SIG-M5 (cell line): ENCODE results near the gene LPCAT4.
"Not testable (repeated sequence)": the region's sequence is repeated elsewhere in the genome, so short reads cannot be mapped to it uniquely, and the experiment has no call there.

Experiments used
- DNase-seq: peaks from one replicate; lab custom pipeline; 2025; lab: John Stamatoyannopoulos, UW

LPCAT4 gene

DNA sequence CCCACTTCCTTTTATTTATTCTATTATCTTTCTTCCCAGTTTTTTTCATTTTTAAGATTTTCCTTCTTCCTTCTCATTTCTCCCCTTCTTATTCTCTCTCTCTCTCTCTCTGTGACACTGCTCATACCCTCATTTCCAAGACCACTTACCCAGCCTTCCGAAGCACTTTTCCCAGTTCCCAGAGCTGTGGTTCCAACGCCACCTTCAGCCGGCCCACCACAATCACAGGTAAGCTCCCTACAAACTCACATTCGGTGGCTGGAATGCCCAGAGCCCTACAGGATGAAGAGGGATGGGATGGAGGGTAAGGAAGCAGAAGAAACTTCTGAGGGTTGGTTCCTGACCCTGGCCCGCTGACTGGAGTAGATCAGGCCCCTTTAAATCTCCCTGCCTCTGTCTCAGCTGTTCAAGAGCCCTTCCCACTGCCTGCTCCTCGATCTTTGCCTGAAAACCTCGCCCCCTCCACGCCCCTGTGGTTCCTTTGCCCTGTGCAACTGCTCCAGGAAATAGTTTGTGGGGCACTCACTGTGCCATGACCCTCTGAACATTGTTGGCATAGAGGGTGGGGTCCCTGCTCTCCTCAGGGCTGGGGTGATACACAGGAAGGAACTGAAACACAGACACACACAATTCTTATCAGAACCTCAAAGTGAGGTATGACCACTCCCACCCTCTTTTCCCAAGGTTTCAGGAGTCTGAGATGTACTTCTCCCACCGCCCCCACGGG is 4.8 kb downstream of the LPCAT4 start:
- no peak for DNase-seq

DNA sequence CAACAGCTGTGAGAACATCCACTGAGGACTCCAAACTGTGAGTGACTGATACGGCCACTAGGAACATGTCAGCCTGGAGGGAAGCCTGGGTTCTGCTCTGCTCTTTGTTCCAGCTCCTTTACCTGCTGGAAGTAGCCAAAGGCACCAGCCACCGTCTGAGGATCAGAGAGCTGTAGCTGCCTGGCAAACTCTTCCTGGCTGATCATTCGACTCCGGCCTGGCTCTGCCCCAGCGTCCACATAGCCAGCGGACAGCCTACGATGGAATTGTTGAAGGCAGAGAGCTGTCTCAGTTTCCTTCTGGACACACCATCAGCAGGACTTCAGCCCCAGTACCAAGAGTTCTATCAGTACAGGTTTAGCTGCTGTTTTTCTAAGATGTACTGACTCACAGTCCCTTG is 5.7 kb downstream of the LPCAT4 start:
- no peak for DNase-seq

DNA sequence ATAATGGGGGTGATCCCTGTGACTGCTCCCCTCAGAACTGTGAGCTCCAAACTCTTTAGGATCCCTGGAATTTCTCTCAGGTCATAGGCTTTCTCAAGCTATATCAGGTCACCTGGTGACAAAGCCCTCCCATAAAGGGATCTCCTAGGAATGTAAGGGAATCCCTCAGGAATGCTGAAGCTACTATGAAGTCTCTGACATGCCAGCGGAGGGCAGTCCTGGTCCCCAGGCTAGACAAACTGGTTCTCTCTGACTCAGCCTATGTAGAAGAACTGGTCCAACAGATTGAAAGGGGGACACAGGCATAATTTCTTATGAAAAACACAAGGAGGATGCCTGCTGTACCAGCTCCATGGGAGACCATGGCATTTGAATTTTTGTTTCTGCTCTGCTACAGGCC is 6.7 kb downstream of the LPCAT4 start:
- no peak for DNase-seq

DNA sequence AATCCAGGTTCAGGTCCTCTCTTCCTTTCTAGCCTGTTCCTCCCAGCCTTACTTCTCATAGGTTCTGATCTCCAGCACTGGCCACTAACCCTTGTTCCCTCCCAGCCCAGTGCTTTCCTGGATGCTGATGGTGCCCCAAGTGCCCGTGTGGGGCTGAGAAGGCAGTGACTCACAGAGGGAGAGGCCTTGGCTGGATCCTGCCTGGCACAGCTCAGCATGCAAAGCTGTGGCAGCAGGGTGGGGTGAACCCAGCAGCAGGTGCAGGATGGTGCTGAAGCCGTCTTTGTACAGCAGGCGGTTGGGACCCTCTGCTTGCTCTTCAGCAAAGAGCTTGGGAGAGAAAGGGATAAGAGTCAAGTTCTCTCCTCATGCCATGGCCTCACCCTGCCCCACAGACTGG is 7.6 kb downstream of the LPCAT4 start:
- no peak for DNase-seq

DNA sequence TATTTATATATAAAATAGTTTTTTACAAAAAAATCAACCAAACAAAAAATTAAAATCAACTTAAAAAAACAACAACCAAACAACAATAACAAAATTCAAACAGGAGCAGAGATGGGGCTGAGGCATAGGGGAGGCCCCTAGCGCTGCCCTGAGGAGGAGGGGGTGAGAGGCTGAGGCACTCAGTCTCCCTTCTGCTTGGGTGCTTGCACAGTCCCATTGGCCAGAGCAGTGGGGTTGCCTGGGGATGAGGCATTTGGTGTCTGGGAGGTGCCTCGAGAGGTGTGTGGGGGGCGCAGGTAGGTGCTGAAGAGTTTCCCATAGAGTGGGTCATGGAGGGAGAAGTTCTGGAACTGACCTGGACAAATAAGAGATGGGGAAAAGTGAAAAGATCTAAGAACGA is 8.0 kb downstream of the LPCAT4 start:
- no peak for DNase-seq

DNA sequence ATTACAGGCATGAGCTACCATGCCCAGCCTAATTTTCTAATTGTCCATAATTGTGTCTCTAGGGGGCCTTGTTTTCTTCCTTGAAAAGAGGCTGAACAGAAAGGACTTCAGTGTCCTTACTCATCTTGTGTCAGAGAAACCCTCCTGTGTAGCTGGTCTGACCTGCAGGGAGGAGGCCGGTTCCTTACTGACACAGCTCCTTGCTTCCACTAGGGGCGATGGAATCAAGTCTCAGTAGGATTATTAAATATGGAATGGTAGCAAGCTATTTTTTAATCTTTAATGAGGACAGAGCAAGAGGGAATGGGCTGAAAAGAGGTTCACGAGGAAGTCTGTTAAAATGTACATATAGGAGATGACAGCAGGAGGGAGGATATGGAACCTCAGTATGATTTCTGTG is 8.6 kb downstream of the LPCAT4 start:
- no peak for DNase-seq

DNA sequence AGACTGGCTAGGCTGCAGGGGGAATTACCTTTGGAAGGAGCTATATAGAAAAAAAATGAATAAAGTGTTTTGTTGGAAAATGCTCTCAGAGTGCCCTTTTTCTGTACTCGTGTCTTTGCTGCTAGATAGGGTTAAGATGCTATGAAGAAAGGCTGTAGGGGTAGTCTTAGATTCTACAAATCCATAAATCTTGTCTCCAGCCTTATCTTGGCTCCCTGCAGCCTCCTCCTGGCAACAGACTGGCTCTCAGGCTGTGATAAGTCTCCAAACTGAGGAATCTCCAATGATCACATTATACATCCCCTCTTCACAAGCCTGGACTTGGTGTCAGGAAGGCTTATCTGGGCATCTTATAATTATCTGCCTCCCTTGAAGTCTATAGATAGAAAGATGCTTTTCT is 9.3 kb downstream of the LPCAT4 start:
- no peak for DNase-seq

DNA sequence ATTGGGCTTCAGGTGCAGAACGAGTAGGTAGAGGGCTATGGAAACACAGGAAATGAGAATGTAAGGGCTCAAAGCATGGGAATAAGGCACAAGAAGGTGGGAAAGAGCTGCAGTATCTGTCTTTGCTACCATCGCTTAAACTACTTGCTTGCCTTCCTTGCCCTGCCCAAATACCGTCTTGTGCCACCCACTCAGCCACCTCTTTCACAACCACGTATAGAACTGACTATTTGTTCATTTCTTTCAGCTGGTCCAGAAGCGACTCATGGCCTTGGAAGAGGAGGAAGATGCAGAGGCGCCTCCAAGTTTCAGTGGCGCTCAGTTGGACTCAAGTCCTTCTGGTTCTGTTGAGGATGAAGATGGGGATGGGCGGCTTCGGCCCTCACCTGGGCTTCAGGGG is 11.8 kb downstream of the LPCAT4 start:
- no peak for DNase-seq

DNA sequence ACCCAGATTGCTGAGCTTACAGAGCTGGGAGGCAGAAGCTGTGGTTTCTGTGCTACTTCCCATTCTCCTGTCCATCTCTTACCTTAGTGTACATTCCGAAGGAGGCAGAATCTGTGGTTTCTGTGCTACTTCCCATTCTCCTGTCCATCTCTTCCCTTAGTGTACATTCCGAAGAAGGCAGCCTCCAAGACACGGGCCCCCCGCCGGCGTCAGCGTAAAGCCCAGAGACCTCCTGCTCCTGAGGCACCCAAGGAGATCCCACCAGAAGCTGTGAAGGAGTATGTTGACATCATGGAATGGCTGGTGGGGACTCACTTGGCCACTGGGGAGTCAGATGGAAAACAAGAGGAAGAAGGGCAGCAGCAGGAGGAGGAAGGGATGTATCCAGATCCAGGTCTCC is 12.7 kb downstream of the LPCAT4 start:
- no peak for DNase-seq

DNA sequence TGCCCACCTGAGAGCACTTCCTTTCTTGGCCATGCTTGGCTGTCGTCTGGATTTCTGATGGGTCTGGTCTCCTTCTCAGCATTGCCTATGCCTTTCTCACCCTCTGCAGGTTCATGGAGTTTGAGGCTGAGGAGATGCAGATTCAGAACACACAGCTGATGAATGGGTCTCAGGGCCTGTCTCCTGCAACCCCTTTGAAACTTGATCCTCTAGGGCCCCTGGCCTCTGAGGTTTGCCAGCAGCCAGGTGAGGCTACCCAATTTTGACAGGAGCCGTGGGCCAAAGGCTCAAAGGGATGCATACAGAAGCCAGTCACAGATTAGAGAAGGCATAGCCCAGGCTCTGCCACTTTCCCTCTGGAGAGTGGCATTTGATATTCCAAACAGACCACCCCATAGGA is 13.4 kb downstream of the LPCAT4 start:
- no peak for DNase-seq

DNA sequence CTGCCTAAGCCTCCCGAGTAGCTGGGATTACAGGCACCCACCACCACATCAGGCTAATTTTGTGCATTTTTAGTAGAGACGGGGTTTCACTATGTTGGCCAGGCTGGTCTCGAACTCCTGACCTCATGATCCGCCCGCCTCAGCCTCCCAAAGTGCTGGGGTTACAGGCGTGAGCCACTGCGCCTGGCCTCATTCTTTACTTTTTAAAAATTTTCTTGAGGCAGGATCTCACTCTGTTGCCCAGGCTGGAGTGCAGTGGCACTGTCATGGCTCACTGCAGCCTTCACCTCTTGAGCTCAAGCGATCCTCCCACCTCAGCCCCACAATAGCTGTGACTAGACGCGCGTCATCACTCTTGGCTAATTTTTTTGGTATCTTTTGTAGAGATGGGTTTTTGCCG is 14.0 kb downstream of the LPCAT4 start:
- not testable (repeated sequence) for DNase-seq

DNA sequence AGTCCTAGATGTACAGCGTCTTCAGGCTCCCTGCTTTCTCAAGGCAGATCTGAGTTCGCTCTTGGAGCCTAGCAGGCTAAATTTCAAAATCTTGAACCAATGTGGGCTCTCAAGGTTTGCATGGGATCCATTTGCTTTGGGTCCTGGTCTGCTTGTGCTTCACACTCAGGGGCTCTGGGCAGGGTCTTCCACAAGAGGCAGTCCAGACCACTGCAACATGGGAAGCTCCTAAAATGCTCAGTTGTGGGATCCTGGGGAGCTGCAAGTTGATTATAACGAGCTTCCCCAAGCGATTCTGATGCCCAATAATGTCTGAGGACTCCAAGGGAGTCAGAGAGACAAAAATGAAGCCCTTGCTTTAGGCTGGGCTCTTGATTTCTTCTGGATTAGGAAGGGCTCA is 17.2 kb downstream of the LPCAT4 start:
- DNase-seq: no peak

DNA sequence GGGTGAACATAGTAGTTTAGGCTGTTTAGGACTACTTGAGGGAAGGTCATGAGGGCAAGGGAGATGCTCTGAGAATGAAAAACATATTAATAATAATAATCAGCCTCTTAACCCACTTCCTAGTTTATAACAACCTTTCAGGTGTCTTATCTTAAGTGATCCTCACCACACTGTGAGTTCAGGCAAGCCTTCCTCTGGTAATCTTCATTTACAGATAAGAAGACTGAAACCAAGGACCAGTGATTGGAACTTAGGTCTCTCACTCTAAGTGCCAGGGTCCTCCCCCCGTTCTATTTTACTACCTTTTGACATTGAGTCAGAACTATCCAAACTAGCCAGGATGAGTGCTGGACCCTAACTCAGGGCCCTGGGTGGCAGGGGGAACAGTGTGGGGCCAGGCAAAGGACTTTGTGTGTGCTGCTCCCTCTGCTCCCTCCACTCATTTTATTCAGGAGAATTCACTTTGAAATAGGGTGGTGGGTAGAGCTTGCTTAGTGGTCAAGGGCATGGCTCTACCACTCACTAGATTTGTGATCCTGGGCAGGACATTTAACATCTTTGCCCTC is 18.2 kb downstream of the LPCAT4 start:
- DNase-seq: no peak

DNA sequence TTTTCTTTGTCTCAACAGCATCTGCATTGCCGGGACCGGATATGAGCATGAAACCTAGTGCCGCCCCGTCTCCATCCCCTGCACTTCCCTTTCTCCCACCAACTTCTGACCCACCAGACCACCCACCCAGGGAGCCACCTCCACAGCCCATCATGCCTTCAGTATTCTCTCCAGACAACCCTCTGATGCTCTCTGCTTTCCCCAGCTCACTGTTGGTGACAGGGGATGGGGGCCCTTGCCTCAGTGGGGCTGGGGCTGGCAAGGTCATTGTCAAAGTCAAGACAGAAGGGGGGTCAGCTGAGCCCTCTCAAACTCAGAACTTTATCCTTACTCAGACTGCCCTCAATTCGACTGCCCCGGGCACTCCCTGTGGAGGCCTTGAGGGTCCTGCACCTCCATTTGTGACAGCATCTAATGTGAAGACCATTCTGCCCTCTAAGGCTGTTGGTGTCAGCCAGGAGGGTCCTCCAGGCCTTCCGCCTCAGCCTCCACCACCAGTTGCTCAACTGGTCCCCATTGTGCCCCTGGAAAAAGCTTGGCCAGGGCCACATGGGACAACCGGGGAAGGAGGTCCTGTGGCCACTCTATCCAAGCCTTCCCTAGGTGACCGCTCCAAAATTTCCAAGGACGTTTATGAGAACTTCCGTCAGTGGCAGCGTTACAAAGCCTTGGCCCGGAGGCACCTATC is 18.9 kb downstream of the LPCAT4 start:
- DNase-seq: no peak

DNA sequence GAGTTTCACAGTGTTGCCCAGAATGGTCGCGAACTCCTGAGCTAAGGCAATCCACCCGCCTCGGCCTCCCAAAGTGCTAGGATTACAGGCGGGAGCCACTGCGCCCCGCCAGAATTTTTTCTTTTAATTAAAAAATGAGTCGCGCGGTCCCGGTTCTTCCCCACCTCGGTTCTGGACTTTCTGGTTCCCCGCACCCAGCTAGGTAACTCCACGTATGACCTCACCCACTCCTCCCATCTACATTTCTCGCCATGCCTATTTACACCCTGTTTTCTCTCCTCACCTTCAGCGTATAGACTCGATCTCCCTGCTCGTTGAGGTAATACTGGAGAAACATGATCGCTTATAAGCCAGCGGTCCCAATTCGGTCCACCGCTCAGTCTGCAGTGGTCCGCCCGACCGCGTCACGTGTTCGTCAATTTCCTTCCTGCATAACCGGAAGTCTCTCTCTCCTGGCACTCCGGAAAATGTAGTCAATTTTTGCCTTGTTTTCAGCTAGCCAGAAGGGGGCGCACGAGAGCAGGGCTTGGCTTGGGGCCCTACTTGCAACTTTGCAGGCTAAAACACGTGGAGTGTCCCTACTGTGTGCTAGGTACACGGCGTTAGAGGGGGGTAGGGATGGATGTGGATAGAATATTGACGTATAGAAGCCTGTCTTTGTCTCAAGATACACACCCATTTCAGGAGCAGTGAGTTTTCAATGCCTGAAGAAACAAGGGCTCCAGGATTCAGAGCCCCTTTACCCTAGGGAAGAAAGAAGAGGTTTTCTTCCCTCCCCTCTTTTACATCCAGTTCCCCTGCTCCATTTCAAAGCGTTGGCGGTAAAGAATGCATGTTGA is 24.0 kb downstream of the LPCAT4 start, which contains the start of the genes NOP10 and NUTM1:
NOP10 (minus strand) TSS at position 400 of the 839 bp plus-strand sequence; CDS start at position 337, 63 bp downstream.
NUTM1 (plus strand) TSS at position 579 of the 839 bp plus-strand sequence. CDS start 382 bp downstream, outside the sequence.
- DNase-seq: peak; percentile 58

DNA sequence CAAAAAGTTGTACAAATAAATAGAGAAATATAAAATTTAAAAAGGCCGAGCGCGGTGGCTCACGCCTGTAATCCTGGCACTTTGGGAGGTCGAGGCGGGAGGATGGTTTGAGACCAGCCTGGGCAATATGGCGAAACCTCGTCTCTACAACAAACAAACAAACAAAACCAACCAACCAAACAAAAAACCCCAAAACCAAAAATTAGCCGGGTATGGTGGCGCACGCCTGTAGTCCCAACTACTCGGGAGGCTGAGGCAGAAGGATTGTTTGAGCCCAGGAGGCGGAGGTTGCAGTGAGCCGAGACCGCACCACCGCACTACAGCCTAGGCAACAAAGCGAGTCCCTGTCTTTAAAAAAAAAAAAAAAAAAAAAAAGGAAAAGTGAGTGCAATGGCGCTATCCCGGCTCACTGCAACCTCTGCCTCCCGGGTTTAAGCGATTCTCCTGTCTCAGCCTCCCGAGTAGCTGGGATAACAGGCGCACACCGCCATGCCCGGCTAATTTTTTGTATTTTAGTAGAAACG is 24.7 kb downstream of the LPCAT4 start:
- DNase-seq: not testable (repeated sequence)

DNA sequence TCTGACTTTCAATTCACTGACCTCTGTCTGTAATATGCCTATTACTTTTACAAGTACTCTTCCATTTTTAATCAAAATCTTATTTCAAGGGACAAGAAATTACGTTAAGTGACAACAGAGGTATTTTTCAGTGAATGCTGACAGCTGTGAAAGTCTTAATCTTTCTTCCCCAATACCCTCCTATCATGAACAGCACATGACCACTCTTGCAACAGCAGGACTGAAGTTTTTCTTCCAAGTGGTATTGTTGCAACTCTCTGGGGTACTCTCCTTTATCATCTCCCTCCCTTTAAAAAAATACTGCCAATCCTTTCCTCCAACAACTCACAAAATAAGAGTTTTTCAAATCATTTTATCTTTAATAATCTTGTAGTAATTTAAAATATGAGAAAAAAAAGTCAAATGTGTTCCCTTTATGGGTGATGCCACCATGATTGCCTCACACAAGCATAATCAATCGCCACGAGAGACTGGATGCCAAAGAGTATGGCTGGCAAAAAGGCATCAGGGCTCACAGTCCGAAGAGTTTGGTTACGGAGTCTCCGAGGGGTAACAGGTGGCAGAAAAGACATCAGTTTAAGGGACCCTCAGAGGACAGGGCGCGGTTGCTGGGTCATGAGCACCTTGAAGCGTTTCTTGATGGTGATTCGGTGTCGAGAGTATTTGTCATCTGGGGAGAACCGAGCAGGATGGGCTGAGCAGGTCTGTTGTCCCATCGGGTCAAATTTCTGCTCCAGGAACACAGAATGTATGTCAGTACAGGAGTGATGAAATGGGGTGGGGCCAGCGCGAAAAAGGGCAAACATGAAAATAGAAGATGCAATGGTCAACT is 25.4 kb downstream of the LPCAT4 start:
- DNase-seq: peak; percentile 35

DNA sequence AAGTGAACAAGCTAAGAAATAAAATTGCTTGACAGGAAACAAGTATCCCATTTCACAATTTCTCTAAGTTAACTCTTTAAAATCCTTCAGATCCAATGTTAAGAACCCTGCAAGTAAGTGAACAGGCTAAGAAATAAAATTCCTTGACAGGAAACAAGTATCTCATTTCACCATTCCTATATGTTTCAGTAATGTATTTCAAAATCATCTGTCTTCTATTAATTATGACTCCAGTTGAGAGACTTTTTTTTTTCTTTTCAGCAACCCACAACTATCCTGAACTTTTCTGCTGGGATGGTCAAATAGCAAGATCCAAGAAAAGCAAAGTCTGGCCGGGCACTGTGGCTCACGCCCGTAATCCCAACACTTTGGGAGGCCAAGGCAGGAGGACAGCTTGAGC is 27.1 kb downstream of the LPCAT4 start:
- no peak for DNase-seq

DNA sequence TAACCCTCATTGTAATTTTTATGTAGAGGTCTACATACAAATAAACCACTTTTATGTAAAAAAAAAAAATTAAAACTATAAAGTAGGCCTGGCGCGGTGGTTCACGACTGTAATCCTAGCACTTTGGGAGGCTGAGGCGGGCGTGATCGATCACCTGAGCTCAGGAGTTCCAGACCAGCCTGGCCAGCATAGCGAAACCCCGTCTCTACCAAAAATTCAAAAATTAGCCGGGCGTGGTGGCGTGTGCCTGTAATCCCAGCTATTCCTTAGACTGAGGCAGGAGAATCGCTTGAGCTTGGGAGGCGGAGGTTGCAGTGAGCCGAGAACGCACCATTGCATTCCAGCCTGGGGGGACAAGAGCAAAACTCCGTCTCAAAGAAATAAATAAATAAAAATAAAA is 28.6 kb downstream of the LPCAT4 start:
- DNase-seq: no peak

DNA sequence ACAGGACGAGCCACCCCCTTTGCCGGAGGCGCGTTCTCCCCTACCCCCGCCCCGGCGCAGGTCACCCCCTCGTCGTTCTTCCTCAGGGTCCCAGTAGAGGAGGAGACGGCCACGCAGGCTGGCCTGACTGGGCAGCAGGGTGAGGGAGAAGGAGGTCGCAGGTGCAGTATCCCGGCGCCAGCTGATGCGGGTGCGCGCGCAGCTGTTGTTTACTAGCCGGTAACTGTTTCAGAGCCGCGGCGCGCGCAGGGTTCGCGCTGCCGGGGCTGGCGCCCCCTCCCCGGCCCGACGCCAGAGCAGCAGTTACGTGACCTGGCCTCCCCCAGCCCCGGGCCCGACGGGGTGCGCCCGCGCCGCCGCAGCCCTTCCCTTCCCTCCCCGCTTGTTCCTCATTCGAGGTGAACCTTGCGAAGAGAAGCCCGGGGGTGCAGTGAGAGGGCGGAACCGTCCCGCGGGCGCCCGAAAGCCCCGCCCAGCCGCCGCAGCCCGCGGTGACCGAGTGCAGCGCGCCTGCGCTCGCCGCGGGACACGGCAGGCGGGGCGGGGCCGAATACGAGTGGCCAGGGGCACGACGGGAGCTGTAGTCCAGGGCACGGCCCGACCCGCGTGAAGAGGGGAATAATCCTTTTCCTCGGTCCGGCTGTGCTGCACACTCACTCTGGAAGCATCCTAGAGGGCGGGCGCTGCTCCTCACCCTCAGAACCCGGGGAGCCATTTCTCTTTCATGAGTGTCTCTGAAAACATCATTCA is 29.3 kb downstream of the LPCAT4 start, which contains the start of gene SLC12A6:
SLC12A6 (minus strand) TSS at position 225 of the 750 bp plus-strand sequence. CDS start 1,101 bp downstream, outside the sequence.
- peak; percentile 32 for DNase-seq
